ENCODE data around the gene EIF3M. TPM values are rescaled to one million over a fixed set of nuclear protein-coding genes. Genes with fewer than 3 reads are reported as not detected.

EIF3M gene
- polyA plus RNA-seq, 1 of the 3 experiments (the other 2 are of a cell fraction), result 359 TPM

DNA sequence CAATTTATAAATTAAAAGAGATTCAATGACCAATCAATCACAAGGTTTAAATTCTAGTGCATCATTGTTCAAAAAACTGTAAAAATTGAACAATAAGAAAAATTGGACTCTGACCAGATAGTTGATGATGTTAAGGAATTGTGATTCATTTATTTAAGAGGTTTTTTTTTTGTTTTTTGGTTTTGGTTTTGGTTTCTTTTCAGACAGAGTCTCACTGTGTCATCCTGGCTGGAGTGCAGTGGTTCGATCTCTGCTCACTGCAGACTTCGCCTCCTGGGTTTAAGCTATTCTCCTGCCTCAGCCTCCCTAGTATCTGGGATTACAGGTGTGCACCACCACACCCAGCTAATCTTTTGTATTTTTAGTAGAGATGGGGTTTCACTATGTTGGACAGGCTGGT lies 17.1 kb upstream of the EIF3M start:
- H3K4me2 ChIP-seq, result no peak overlapping the region
- ChIA-PET CTCF (no interaction called here), POLR2A (no interaction called here)
- H3K4me3 ChIP-seq (ENCODE audit: low read depth in 2 of 2, low read length in 1 of 2), result no peak overlapping the region
- no peaks in the 10 kb centered on the region for H3K36me3 ChIP-seq (replicated peaks in 1 of 2; ENCODE audit: control insufficient read depth in 1 of 2, insufficient read depth in 2 of 2, low read length in 1 of 2)
- no peaks in the 10 kb centered on the region for H3K9me3 ChIP-seq
- no peak overlapping the region for H2AFZ ChIP-seq (ENCODE audit: low read depth)
- no peaks in the 10 kb centered on the region for H3K4me1 ChIP-seq (ENCODE audit: control insufficient read depth in 1 of 2, insufficient read depth in 2 of 2, low read depth in 1 of 2, low read length in 1 of 2)
- TF ChIP-seq, protein P1, sequence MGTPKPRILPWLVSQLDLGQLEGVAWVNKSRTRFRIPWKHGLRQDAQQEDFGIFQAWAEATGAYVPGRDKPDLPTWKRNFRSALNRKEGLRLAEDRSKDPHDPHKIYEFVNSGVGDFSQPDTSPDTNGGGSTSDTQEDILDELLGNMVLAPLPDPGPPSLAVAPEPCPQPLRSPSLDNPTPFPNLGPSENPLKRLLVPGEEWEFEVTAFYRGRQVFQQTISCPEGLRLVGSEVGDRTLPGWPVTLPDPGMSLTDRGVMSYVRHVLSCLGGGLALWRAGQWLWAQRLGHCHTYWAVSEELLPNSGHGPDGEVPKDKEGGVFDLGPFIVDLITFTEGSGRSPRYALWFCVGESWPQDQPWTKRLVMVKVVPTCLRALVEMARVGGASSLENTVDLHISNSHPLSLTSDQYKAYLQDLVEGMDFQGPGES (IDR thresholded peaks at IDR 0.05; ENCODE audit: low read depth, low read length), result no peak
- no peak for TF ChIP-seq GATA2 (CRISPR knock-in tag; IDR thresholded peaks at IDR 0.05)
- TF ChIP-seq FOXM1 (IDR thresholded peaks at IDR 0.05; ENCODE audit: low read depth), result no peak
- 90% methylated on average over 2 of the region's 2 CpGs for WGBS (ENCODE audit: low lambda C conversion rate)
- no peaks in the 10 kb centered on the region for H3K9me2 ChIP-seq
- no peak overlapping the region for H3K9ac ChIP-seq
- H3K27me3 ChIP-seq (ENCODE audit: insufficient read depth), result peaks cover 5% of the 10 kb centered on the region; the same call in 1 of the 2 replicates
- no peak for DNase-seq
- H3F3A ChIP-seq (replicated peaks; ENCODE audit: insufficient read depth), result no peaks in the 10 kb centered on the region
- H3K27ac ChIP-seq (ENCODE audit: low read depth in 2 of 2, low read length in 1 of 2), result no peak overlapping the region
- H3K79me2 ChIP-seq (ENCODE audit: insufficient read depth), result no peaks in the 10 kb centered on the region
- H4K20me1 ChIP-seq (ENCODE audit: insufficient read depth), result no peaks in the 10 kb centered on the region

- Histone ChIP-seq H3K27me3 (ENCODE audit: insufficient read depth) (peaks cover 5% of the 10 kb centered on the region; the same call in 1 of the 2 replicates), H4K20me1 (ENCODE audit: insufficient read depth) (no peaks in the 10 kb centered on the region), H3K9ac (no peak overlapping the region), H3K36me3 (replicated peaks in 1 of 2; ENCODE audit: control insufficient read depth in 1 of 2, insufficient read depth in 2 of 2, low read length in 1 of 2) (no peaks in the 10 kb centered on the region), H3F3A (replicated peaks; ENCODE audit: insufficient read depth) (no peaks in the 10 kb centered on the region), H3K4me2 (no peak overlapping the region), H3K4me3 (ENCODE audit: low read depth in 2 of 2, low read length in 1 of 2) (no peak overlapping the region), H3K9me2 (no peaks in the 10 kb centered on the region), H3K4me1 (ENCODE audit: control insufficient read depth in 1 of 2, insufficient read depth in 2 of 2, low read depth in 1 of 2, low read length in 1 of 2) (no peaks in the 10 kb centered on the region), H3K9me3 (no peaks in the 10 kb centered on the region), H3K79me2 (ENCODE audit: insufficient read depth) (no peaks in the 10 kb centered on the region), H2AFZ (ENCODE audit: low read depth) (no peak overlapping the region), H3K27ac (ENCODE audit: low read depth in 2 of 2, low read length in 1 of 2) (no peak overlapping the region)
- CTCF ChIA-PET, result no interaction called here
- WGBS (ENCODE audit: low lambda C conversion rate), result 25% methylated on average over 1 of the region's 1 CpG
- no peak for DNase-seq
- POLR2A ChIA-PET, result no interaction called here
- TF ChIP-seq TEAD4 (IDR thresholded peaks at IDR 0.05; ENCODE audit: borderline replicate concordance, insufficient read depth) (no peak), FOXM1 (IDR thresholded peaks at IDR 0.05; ENCODE audit: low read depth) (no peak), RFX5 (IDR thresholded peaks at IDR 0.05; ENCODE audit: low read length) (no peak), MEF2A (IDR thresholded peaks at IDR 0.05; ENCODE audit: borderline replicate concordance, low read depth) (no peak)
- TF ChIP-seq, protein P2, sequence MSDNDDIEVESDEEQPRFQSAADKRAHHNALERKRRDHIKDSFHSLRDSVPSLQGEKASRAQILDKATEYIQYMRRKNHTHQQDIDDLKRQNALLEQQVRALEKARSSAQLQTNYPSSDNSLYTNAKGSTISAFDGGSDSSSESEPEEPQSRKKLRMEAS (IDR thresholded peaks at IDR 0.05; ENCODE audit: low read depth), result no peak
Measured at GRCh38 chr11:32567154-32567553, 16.5 kb upstream of the EIF3M start.

GRCh38 chr11:32569313-32569881 lies 14.2 kb upstream of the EIF3M start:
- no peaks in the 10 kb centered on the region for H3K9me2 ChIP-seq
- H3K36me3 ChIP-seq (replicated peaks in 1 of 2; ENCODE audit: control insufficient read depth in 1 of 2, insufficient read depth in 2 of 2, low read length in 1 of 2), result no peaks in the 10 kb centered on the region
- no peaks in the 10 kb centered on the region for H4K20me1 ChIP-seq (ENCODE audit: insufficient read depth)
- H3F3A ChIP-seq (replicated peaks; ENCODE audit: insufficient read depth), result no peaks in the 10 kb centered on the region
- peaks cover 5% of the 10 kb centered on the region; the same call in 1 of the 2 replicates for H3K27me3 ChIP-seq (ENCODE audit: insufficient read depth)
- no peaks in the 10 kb centered on the region for H3K4me1 ChIP-seq (ENCODE audit: control insufficient read depth in 1 of 2, insufficient read depth in 2 of 2, low read depth in 1 of 2, low read length in 1 of 2)
- H3K9me3 ChIP-seq, result no peaks in the 10 kb centered on the region
- 15% methylated on average over 4 of the region's 4 CpGs for WGBS (ENCODE audit: low lambda C conversion rate)
- POLR2A ChIA-PET, result no interaction called here
- no peak overlapping the region for H3K27ac ChIP-seq (ENCODE audit: low read depth in 2 of 2, low read length in 1 of 2)
- CTCF ChIA-PET, result no interaction called here
- H2AFZ ChIP-seq (ENCODE audit: low read depth), result no peak overlapping the region
- H3K4me3 ChIP-seq (ENCODE audit: low read depth in 2 of 2, low read length in 1 of 2), result no peak overlapping the region
- DNase-seq, result no peak
- H3K79me2 ChIP-seq (ENCODE audit: insufficient read depth), result no peaks in the 10 kb centered on the region
- no peak overlapping the region for H3K9ac ChIP-seq
- no peak overlapping the region for H3K4me2 ChIP-seq
- TF ChIP-seq GATA2 (CRISPR knock-in tag; IDR thresholded peaks at IDR 0.05) (no peak), CHD2 (IDR thresholded peaks at IDR 0.05; ENCODE audit: low read length, partially characterized antibody) (no peak)
- TF ChIP-seq, protein P3, sequence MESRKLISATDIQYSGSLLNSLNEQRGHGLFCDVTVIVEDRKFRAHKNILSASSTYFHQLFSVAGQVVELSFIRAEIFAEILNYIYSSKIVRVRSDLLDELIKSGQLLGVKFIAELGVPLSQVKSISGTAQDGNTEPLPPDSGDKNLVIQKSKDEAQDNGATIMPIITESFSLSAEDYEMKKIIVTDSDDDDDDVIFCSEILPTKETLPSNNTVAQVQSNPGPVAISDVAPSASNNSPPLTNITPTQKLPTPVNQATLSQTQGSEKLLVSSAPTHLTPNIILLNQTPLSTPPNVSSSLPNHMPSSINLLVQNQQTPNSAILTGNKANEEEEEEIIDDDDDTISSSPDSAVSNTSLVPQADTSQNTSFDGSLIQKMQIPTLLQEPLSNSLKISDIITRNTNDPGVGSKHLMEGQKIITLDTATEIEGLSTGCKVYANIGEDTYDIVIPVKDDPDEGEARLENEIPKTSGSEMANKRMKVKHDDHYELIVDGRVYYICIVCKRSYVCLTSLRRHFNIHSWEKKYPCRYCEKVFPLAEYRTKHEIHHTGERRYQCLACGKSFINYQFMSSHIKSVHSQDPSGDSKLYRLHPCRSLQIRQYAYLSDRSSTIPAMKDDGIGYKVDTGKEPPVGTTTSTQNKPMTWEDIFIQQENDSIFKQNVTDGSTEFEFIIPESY (IDR thresholded peaks at IDR 0.05; ENCODE audit: borderline replicate concordance, low read depth), result no peak
- TF ChIP-seq, protein P2 (IDR thresholded peaks at IDR 0.05; ENCODE audit: low read depth), result no peak

Data from SK-N-SH (cell line).